ENCODE measurements around the gene PSMD11. TPM values are rescaled to one million over a fixed set of nuclear protein-coding genes. Genes with fewer than 3 reads are reported as not detected.

PSMD11 gene
- polyA plus RNA-seq, 2 of the 4 experiments (the other 2 are of a cell fraction): 195 to 228 TPM

- Histone ChIP-seq H3K27ac (no peak overlapping the region), H3K4me3 (no peak overlapping the region), H3K4me2 (no peak overlapping the region), H3K4me1 (peaks cover 16% of the 10 kb centered on the region), H3K9me3 (no peaks in the 10 kb centered on the region)
- ChIA-PET CTCF (interaction anchor here (0.8 to 1.4 kb wide), 3 partner anchors 10 to 30 kb away, joined by 3 to 7 read pairs (median 4); no protein-coding TSS in a partner anchor), POLR2A (no interaction called here)
- FAIRE-seq: no peak
- WGBS (ENCODE audit: missing lambda C conversion rate): 90% methylated on average over 7 of the region's 7 CpGs
- TF ChIP-seq BCL3 (IDR thresholded peaks at IDR 0.05): no peak
- no peak for TF ChIP-seq KDM5A (IDR thresholded peaks at IDR 0.05)
- peak; percentile 41 for TF ChIP-seq MAFK (IDR thresholded peaks at IDR 0.05; ENCODE audit: partially characterized antibody)
- TF ChIP-seq EHF (CRISPR knock-in tag; IDR thresholded peaks at IDR 0.05): no peak
- no peak for TF ChIP-seq PBX3 (IDR thresholded peaks at IDR 0.05)
- no peak for TF ChIP-seq EHMT2 (IDR thresholded peaks at IDR 0.05; ENCODE audit: low read depth)
- no peak for TF ChIP-seq FOSB (CRISPR knock-in tag; IDR thresholded peaks at IDR 0.05)
- no peak for TF ChIP-seq PHF8 (IDR thresholded peaks at IDR 0.05; ENCODE audit: borderline replicate concordance, low read depth)
- no peak for TF ChIP-seq USF2 (IDR thresholded peaks at IDR 0.05)
- no peak for ATAC-seq
- no peak for DNase-seq (ENCODE audit: low read depth in 1 of 2, low spot score in 1 of 2)
Observed at GRCh38 chr17:32492648-32493289, 48.5 kb downstream of the PSMD11 start.

GRCh38 chr17:32493571-32493970, 49.3 kb downstream of the PSMD11 start:
- FAIRE-seq (no peak), ATAC-seq (no peak), DNase-seq (ENCODE audit: low read depth in 1 of 2, low spot score in 1 of 2) (no peak)
- no peaks in the 10 kb centered on the region for H3K9me3 ChIP-seq
- H3K27ac ChIP-seq: no peak overlapping the region
- WGBS (ENCODE audit: missing lambda C conversion rate): 89% methylated on average over 15 of the region's 15 CpGs
- peaks cover 12% of the 10 kb centered on the region; the same call in 2 of the 3 replicates for H3K4me1 ChIP-seq
- ChIA-PET POLR2A (no interaction called here), CTCF (interaction anchor here (0.9 kb wide), 1 partner anchor 31 kb away, joined by 4 read pairs; no protein-coding TSS in a partner anchor)
- TF ChIP-seq FOXS1 (CRISPR knock-in tag; IDR thresholded peaks at IDR 0.05): no peak
- no peak for TF ChIP-seq CTCF (IDR thresholded peaks at IDR 0.05)
- no peak for TF ChIP-seq CHD4 (IDR thresholded peaks at IDR 0.05; ENCODE audit: borderline replicate concordance)
- no peak for TF ChIP-seq KDM5A (IDR thresholded peaks at IDR 0.05)
- no peak for TF ChIP-seq HMGXB4 (CRISPR knock-in tag; IDR thresholded peaks at IDR 0.05; ENCODE audit: borderline replicate concordance)
- TF ChIP-seq NR3C1 (IDR thresholded peaks at IDR 0.05): no peak
- TF ChIP-seq ELK1 (IDR thresholded peaks at IDR 0.05; ENCODE audit: low read depth, low read length): no peak
- TF ChIP-seq USF2 (IDR thresholded peaks at IDR 0.05): no peak
- no peak for TF ChIP-seq EHF (CRISPR knock-in tag; IDR thresholded peaks at IDR 0.05)
- TF ChIP-seq ZSCAN20 (CRISPR knock-in tag; IDR thresholded peaks at IDR 0.05): no peak
- TF ChIP-seq RARB (CRISPR knock-in tag; IDR thresholded peaks at IDR 0.05): no peak
- no peak for TF ChIP-seq ESRRA (IDR thresholded peaks at IDR 0.05; ENCODE audit: borderline replicate concordance, low read length)
- no peak for TF ChIP-seq TFCP2L1 (CRISPR knock-in tag; IDR thresholded peaks at IDR 0.05)
- TF ChIP-seq ZNF302 (CRISPR knock-in tag; IDR thresholded peaks at IDR 0.05): no peak
- TF ChIP-seq HOXB13 (CRISPR knock-in tag; IDR thresholded peaks at IDR 0.05; ENCODE audit: low read depth): no peak
- no peak for TF ChIP-seq MAX (IDR thresholded peaks at IDR 0.05)
- no peak for TF ChIP-seq BCL3 (IDR thresholded peaks at IDR 0.05)
- no peak for TF ChIP-seq JUNB (IDR thresholded peaks at IDR 0.05)
- TF ChIP-seq CBX2 (IDR thresholded peaks at IDR 0.05; ENCODE audit: borderline replicate concordance, low read depth): no peak
- no peak for TF ChIP-seq EP300 (IDR thresholded peaks at IDR 0.05)
- no peak overlapping the region for H3K4me3 ChIP-seq
- no peak overlapping the region for H3K4me2 ChIP-seq

Data from A549 (cell line).